Rectal smooth muscle tissue (tissue), 1 donor: ENCODE measurements around the gene MRPS24.
A peak's percentile ranks its signal among the peaks of the same experiment; 100 is the strongest.
"Not testable (repeated sequence)": the region's sequence is repeated elsewhere in the genome, so short reads cannot be mapped to it uniquely, and the experiment has no call there.

Experiments used
- H3K27ac ChIP-seq: one replicate; pipeline ENCODE4 v1.7.0; 2013; ENCODE audit warnings: low read depth, low read length, inconsistent platforms
- H3K27me3 ChIP-seq: one replicate; pipeline ENCODE4 v1.7.0; 2013; ENCODE audit warnings: low read length; ENCODE audit not compliant: control insufficient read depth, insufficient read depth
- H3K36me3 ChIP-seq: one replicate; pipeline ENCODE4 v1.7.0; 2013; ENCODE audit warnings: low read length; ENCODE audit not compliant: control insufficient read depth, insufficient read depth
- H3K4me1 ChIP-seq: one replicate; pipeline ENCODE4 v1.7.0; 2013; ENCODE audit warnings: low read length; ENCODE audit not compliant: control insufficient read depth, insufficient read depth
- H3K4me3 ChIP-seq: one replicate; pipeline ENCODE4 v1.7.0; 2013; ENCODE audit warnings: low read length
- H3K9ac ChIP-seq: one replicate; pipeline ENCODE4 v1.7.0; 2013; ENCODE audit warnings: low read length

Gene MRPS24

GRCh38 chr7:43849047-43849446 is 20.3 kb downstream of the MRPS24 start:
- Histone ChIP-seq H3K4me1 (no peaks in the 10 kb centered on the region), H3K27me3 (no peaks in the 10 kb centered on the region), H3K36me3 (no peaks in the 10 kb centered on the region), H3K9ac (no peak overlapping the region), H3K4me3 (no peak overlapping the region), H3K27ac (no peak overlapping the region)

- Histone ChIP-seq H3K9ac (no peak overlapping the region), H3K36me3 (no peaks in the 10 kb centered on the region), H3K27me3 (no peaks in the 10 kb centered on the region), H3K4me3 (no peak overlapping the region), H3K4me1 (no peaks in the 10 kb centered on the region), H3K27ac (no peak overlapping the region)
These were observed 21.8 kb downstream of the MRPS24 start for GRCh38 chr7:43847496-43847895.

- no peaks in the 10 kb centered on the region for H3K4me1 ChIP-seq
- no peak overlapping the region for H3K4me3 ChIP-seq
- H3K27ac ChIP-seq: no peak overlapping the region
- H3K27me3 ChIP-seq: no peaks in the 10 kb centered on the region
- H3K9ac ChIP-seq: no peak overlapping the region
- no peaks in the 10 kb centered on the region for H3K36me3 ChIP-seq
These were observed 24.7 kb downstream of the MRPS24 start for GRCh38 chr7:43844662-43845061.

DNA sequence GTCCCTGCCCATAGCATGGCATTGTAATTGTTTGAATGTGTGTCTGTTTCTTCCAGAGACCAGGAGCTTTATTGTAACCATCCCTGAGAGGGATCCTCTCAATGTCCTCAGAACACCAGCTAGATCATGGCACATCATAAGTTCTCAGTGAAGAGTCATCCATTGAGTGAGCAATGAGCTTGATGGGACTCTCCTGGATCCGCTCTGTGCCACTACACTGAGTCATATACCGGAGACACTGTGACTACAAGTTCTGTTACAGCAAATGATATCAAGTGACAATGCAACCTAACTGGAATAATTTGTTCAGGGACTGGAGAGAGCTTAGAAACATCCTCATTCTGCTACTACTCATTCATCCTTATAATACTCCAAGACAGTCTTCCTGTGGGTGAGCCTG is 25.1 kb downstream of the MRPS24 start:
- H3K27me3 ChIP-seq: no peaks in the 10 kb centered on the region

GRCh38 chr7:43843296-43843695 is 26.0 kb downstream of the MRPS24 start:
- Histone ChIP-seq H3K9ac (no peak overlapping the region), H3K4me3 (no peak overlapping the region), H3K4me1 (no peaks in the 10 kb centered on the region), H3K27me3 (no peaks in the 10 kb centered on the region), H3K36me3 (no peaks in the 10 kb centered on the region), H3K27ac (no peak overlapping the region)

More for the DNA sequence above, 25.1 kb downstream of the MRPS24 start:
- H3K4me1 ChIP-seq: no peaks in the 10 kb centered on the region
- H3K27ac ChIP-seq: no peak overlapping the region
- no peak overlapping the region for H3K4me3 ChIP-seq
- H3K36me3 ChIP-seq: no peaks in the 10 kb centered on the region
- H3K9ac ChIP-seq: no peak overlapping the region

GRCh38 chr7:43838201-43838658 is 31.1 kb downstream of the MRPS24 start:
- H3K9ac ChIP-seq: no peak overlapping the region

GRCh38 chr7:43834463-43835251 is 34.7 kb downstream of the MRPS24 start:
- H3K36me3 ChIP-seq: no peaks in the 10 kb centered on the region
- H3K9ac ChIP-seq: no peak overlapping the region
- no peaks in the 10 kb centered on the region for H3K27me3 ChIP-seq
- H3K27ac ChIP-seq: no peak overlapping the region
- H3K4me1 ChIP-seq: no peaks in the 10 kb centered on the region
- peak overlapping the region; percentile 54 for H3K4me3 ChIP-seq

More at GRCh38 chr7:43838201-43838658, 31.1 kb downstream of the MRPS24 start:
- H3K36me3 ChIP-seq: no peaks in the 10 kb centered on the region
- H3K4me1 ChIP-seq: no peaks in the 10 kb centered on the region
- no peaks in the 10 kb centered on the region for H3K27me3 ChIP-seq
- no peak overlapping the region for H3K27ac ChIP-seq
- no peak overlapping the region for H3K4me3 ChIP-seq

DNA sequence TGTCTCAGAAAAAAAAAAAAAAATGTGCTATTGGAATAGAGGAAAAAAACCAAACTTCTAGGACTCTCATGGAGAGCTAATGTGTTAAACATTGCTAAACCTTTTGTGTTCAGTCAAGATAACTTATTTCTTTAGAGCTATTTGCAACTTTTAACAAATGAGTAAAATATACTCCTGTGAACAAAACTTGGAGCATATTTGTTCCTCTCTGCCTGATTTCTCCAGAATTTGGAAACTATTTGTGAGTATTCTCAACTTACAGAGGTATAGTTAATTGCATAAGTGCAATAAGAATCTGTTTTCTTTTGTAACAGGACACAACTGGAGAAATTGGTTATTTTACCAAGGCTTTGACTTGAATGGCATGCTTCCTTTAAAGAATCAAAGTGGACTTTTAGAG is 38.4 kb downstream of the MRPS24 start:
- H3K4me1 ChIP-seq, H3K27me3 ChIP-seq, H3K36me3 ChIP-seq, H3K4me3 ChIP-seq, H3K9ac ChIP-seq, H3K27ac ChIP-seq: not testable (repeated sequence)

DNA sequence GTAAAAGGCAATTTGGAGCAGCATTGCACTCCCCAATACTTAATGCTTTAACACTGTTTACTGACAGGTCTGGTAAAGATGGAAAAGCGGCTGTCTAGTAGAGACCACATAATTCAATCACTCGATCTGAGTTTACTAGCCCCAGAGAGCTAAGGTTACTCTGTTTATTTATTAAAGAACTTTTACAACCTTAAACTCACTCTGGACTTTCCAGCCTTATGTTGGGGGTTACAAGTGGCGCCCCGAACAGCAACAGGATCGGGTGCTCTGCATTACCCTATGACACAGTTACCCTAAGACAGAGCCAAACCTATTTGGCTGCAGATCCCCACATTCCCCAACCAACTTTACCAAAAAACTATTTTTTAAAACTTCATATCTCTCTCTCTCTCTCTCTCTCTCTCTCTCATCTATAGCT is 43.9 kb downstream of the MRPS24 start:
- Histone ChIP-seq H3K36me3 (no peaks in the 10 kb centered on the region), H3K9ac (no peak overlapping the region), H3K27me3 (no peaks in the 10 kb centered on the region), H3K4me1 (no peaks in the 10 kb centered on the region), H3K27ac (no peak overlapping the region), H3K4me3 (no peak overlapping the region)

- Histone ChIP-seq H3K27ac (no peak overlapping the region), H3K9ac (no peak overlapping the region), H3K4me3 (no peak overlapping the region), H3K4me1 (no peaks in the 10 kb centered on the region), H3K36me3 (no peaks in the 10 kb centered on the region), H3K27me3 (no peaks in the 10 kb centered on the region)
These were observed 44.4 kb downstream of the MRPS24 start for GRCh38 chr7:43824963-43825362.

GRCh38 chr7:43824513-43824912 is 44.8 kb downstream of the MRPS24 start:
- not testable (repeated sequence) for H3K36me3 ChIP-seq, H3K4me1 ChIP-seq, H3K9ac ChIP-seq, H3K4me3 ChIP-seq, H3K27ac ChIP-seq, H3K27me3 ChIP-seq

DNA sequence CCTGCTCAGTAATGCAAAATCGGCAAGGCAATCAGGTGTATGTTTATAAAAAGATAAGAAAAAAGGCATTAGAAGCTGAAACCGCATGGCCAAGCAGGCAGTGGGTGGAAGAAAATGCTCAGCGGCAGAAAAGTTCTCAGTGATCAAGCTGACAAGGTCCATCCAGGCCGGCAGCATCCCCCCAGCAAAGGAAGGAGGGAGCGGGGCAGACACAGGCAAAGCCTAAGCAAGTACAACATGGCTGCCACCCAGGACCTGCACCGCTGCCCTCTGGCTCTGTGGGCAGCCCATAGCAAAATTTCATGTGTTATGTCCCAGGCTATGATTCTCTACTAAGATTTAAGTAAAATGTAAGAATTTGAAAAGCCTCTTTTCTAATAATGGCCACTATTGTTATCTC is 45.4 kb downstream of the MRPS24 start:
- no peaks in the 10 kb centered on the region for H3K27me3 ChIP-seq
- H3K4me1 ChIP-seq: no peaks in the 10 kb centered on the region
- H3K27ac ChIP-seq: no peak overlapping the region
- no peak overlapping the region for H3K4me3 ChIP-seq
- no peaks in the 10 kb centered on the region for H3K36me3 ChIP-seq
- H3K9ac ChIP-seq: no peak overlapping the region

GRCh38 chr7:43823425-43823824 is 45.9 kb downstream of the MRPS24 start:
- not testable (repeated sequence) for H3K27ac ChIP-seq, H3K36me3 ChIP-seq, H3K4me3 ChIP-seq, H3K27me3 ChIP-seq, H3K4me1 ChIP-seq, H3K9ac ChIP-seq
